Measurements from ENCODE around the gene RNF167.
A peak's percentile ranks its signal among the peaks of the same experiment; 100 is the strongest.

Gene RNF167

GRCh38 chr17:4969047-4969550 is 29.0 kb downstream of the RNF167 start (continued):
- TF ChIP-seq ZNF37A (tag by site-specific recombination; IDR thresholded peaks at IDR 0.05) (no peak), ZNF707 (tag by site-specific recombination; IDR thresholded peaks at IDR 0.05) (no peak), ZNF600 (tag by site-specific recombination; IDR thresholded peaks at IDR 0.05) (no peak), ZNF391 (tag by site-specific recombination; IDR thresholded peaks at IDR 0.05; ENCODE audit: borderline replicate concordance, low read depth) (no peak), GLIS1 (tag by site-specific recombination; IDR thresholded peaks at IDR 0.05) (no peak), ZBTB20 (tag by site-specific recombination; IDR thresholded peaks at IDR 0.05) (no peak), ZNF645 (tag by site-specific recombination; IDR thresholded peaks at IDR 0.05) (no peak), ZFP69B (tag by site-specific recombination; IDR thresholded peaks at IDR 0.05) (0 out of 2 replicates have a peak, but pooled peaks have one; percentile 30), ZBTB6 (tag by site-specific recombination; IDR thresholded peaks at IDR 0.05) (no peak), ZNF169 (tag by site-specific recombination; IDR thresholded peaks at IDR 0.05) (no peak), GLI4 (tag by site-specific recombination; IDR thresholded peaks at IDR 0.05) (no peak), ATF2 (tag by site-specific recombination; IDR thresholded peaks at IDR 0.05; ENCODE audit: low read depth) (no peak), ZFHX2 (tag by site-specific recombination; conservative IDR thresholded peaks at IDR 0.05) (peak; percentile 84), ZNF138 (tag by site-specific recombination; IDR thresholded peaks at IDR 0.05; ENCODE audit: borderline replicate concordance) (no peak), ZNF423 (tag by site-specific recombination; IDR thresholded peaks at IDR 0.05) (no peak), ZNF140 (tag by site-specific recombination; IDR thresholded peaks at IDR 0.05) (no peak), ZNF239 (tag by site-specific recombination; IDR thresholded peaks at IDR 0.05) (no peak), ZNF324 (tag by site-specific recombination; IDR thresholded peaks at IDR 0.05) (0 out of 2 replicates have a peak, but pooled peaks have one; percentile 52), KLF8 (tag by site-specific recombination; IDR thresholded peaks at IDR 0.05) (no peak), SP2 (tag by site-specific recombination; IDR thresholded peaks at IDR 0.05) (no peak), ZBTB44 (tag by site-specific recombination; IDR thresholded peaks at IDR 0.05) (no peak), MEIS1 (CRISPR knock-in tag; IDR thresholded peaks at IDR 0.05; ENCODE audit: borderline replicate concordance) (no peak), HIC1 (tag by site-specific recombination; IDR thresholded peaks at IDR 0.05) (no peak), MZF1 (tag by site-specific recombination; IDR thresholded peaks at IDR 0.05; ENCODE audit: borderline replicate concordance) (no peak), ZNF18 (tag by site-specific recombination; IDR thresholded peaks at IDR 0.05) (no peak), BCL11B (tag by site-specific recombination; IDR thresholded peaks at IDR 0.05; ENCODE audit: low read depth) (no peak), ZNF148 (tag by site-specific recombination; IDR thresholded peaks at IDR 0.05; ENCODE audit: borderline replicate concordance) (no peak), ZBTB21 (tag by site-specific recombination; IDR thresholded peaks at IDR 0.05) (no peak), ZNF404 (tag by site-specific recombination; IDR thresholded peaks at IDR 0.05) (no peak), ZNF621 (tag by site-specific recombination; IDR thresholded peaks at IDR 0.05) (no peak)

Measured in HEK293 (cell line).